Esophagus squamous epithelium (tissue), 4 donors: ENCODE results near the gene MYL9.

ENCODE experiments used
- CTCF ChIP-seq, 6 experiments: fragments of 450-650 bp in 4 of 6; fragments of 200-600 bp in 2 of 6; sonication (generic) in 2 of 6; IDR thresholded peaks; one replicate each; pipeline ENCODE4 v1.5.1; 2016 to 2019; ENCODE audit warnings: antibody characterized with exemption in 6 of 6, mild to moderate bottlenecking in 4 of 6, moderate library complexity in 4 of 6
- POLR2A ChIP-seq, 4 donors: fragments of 450-650 bp; IDR thresholded peaks; one replicate each; pipeline ENCODE4 v1.6.1; 2017; ENCODE audit warnings: antibody characterized with exemption in 4 of 4, mild to moderate bottlenecking in 4 of 4, moderate library complexity in 3 of 4

GRCh38 chr20:36499723-36500501 is 41.4 kb upstream of the MYL9 start:
- no peak for TF ChIP-seq CTCF (IDR thresholded peaks at IDR 0.05)
- no peak for TF ChIP-seq POLR2A (IDR thresholded peaks at IDR 0.05)
